Mesendoderm (in vitro differentiated cells): ENCODE data around the gene PAQR6.

Experiments
- DNase-seq: peaks from one replicate; pipeline ENCODE4 v3.0.0; 2013
- H2AK5ac ChIP-seq: 2 replicates; pipeline ENCODE4 v1.6.1; 2013; ENCODE audit warnings: low read length, inconsistent platforms
- H2BK120ac ChIP-seq: 2 replicates; pipeline ENCODE4 v1.6.1; 2013; ENCODE audit warnings: low read depth, mild to moderate bottlenecking, low read length, moderate library complexity, mixed read lengths
- H2BK15ac ChIP-seq: replicated peaks from 2 replicates; pipeline ENCODE4 v1.6.1; 2013; ENCODE audit warnings: low read depth, mild to moderate bottlenecking, moderate library complexity
- H2BK5ac ChIP-seq: 2 replicates; pipeline ENCODE4 v1.6.1; 2013; ENCODE audit warnings: low read length, inconsistent platforms
- H3K18ac ChIP-seq: 2 replicates; pipeline ENCODE4 v1.6.1; 2013; ENCODE audit warnings: mild to moderate bottlenecking, low read length, mixed read lengths
- H3K23ac ChIP-seq: one replicate; pipeline ENCODE4 v1.6.1; 2013; ENCODE audit warnings: low read length
- H3K27ac ChIP-seq: 2 replicates; pipeline ENCODE4 v1.5.1; 2013; ENCODE audit warnings: low read depth, mild to moderate bottlenecking, inconsistent platforms, low read length, moderate library complexity
- H3K27me3 ChIP-seq: 2 replicates; pipeline ENCODE4 v1.6.1; 2013; ENCODE audit warnings: low read length, control low read depth, mild to moderate bottlenecking, inconsistent platforms; ENCODE audit not compliant: insufficient read depth, poor library complexity
- H3K36me3 ChIP-seq: 2 replicates; pipeline ENCODE4 v1.6.1; 2013; ENCODE audit warnings: low read length, inconsistent platforms; ENCODE audit not compliant: control insufficient read depth, insufficient read depth
- H3K4ac ChIP-seq: one replicate; pipeline ENCODE4 v1.6.1; 2013; ENCODE audit warnings: low read depth, mild to moderate bottlenecking, low read length, moderate library complexity
- H3K4me1 ChIP-seq: 2 replicates; pipeline ENCODE4 v1.6.1; 2013; ENCODE audit warnings: low read depth, low read length, inconsistent platforms; ENCODE audit not compliant: control insufficient read depth
- H3K4me2 ChIP-seq: 2 replicates; pipeline ENCODE4 v1.6.1; 2013; ENCODE audit warnings: low read length
- H3K4me3 ChIP-seq: 2 replicates; pipeline ENCODE4 v1.5.1; 2013; ENCODE audit warnings: mild to moderate bottlenecking, low read length
- H3K56ac ChIP-seq: one replicate; pipeline ENCODE4 v1.6.1; 2013; ENCODE audit warnings: low read length
- H3K79me1 ChIP-seq: 2 replicates; pipeline ENCODE4 v1.6.1; 2013; ENCODE audit warnings: low read length, inconsistent platforms
- H3K79me2 ChIP-seq: 2 replicates; pipeline ENCODE4 v1.6.1; 2013; ENCODE audit warnings: mild to moderate bottlenecking, low read length; ENCODE audit not compliant: control insufficient read depth, insufficient read depth
- H3K9ac ChIP-seq: 2 replicates; pipeline ENCODE4 v1.6.1; 2013; ENCODE audit warnings: low read length, inconsistent platforms
- H4K5ac ChIP-seq: one replicate; pipeline ENCODE4 v1.6.1; 2013; ENCODE audit warnings: low read length
- H4K8ac ChIP-seq: one replicate; pipeline ENCODE4 v1.6.1; 2013; ENCODE audit warnings: low read depth, mild to moderate bottlenecking, control low read depth, low read length, moderate library complexity
- WGBS: extraction: QIAGEN DNeasy Blood & Tissue Kit; methylation state at CpG from one replicate; pipeline ENCODE4 v1.1.7; 2013; ENCODE audit warnings: low lambda C conversion rate, missing lambda C conversion rate; ENCODE audit not compliant: insufficient coverage; ENCODE audit errors: extremely low coverage; 5-methylcytosine and 5-hydroxymethylcytosine counted together

The PAQR6 gene

DNA sequence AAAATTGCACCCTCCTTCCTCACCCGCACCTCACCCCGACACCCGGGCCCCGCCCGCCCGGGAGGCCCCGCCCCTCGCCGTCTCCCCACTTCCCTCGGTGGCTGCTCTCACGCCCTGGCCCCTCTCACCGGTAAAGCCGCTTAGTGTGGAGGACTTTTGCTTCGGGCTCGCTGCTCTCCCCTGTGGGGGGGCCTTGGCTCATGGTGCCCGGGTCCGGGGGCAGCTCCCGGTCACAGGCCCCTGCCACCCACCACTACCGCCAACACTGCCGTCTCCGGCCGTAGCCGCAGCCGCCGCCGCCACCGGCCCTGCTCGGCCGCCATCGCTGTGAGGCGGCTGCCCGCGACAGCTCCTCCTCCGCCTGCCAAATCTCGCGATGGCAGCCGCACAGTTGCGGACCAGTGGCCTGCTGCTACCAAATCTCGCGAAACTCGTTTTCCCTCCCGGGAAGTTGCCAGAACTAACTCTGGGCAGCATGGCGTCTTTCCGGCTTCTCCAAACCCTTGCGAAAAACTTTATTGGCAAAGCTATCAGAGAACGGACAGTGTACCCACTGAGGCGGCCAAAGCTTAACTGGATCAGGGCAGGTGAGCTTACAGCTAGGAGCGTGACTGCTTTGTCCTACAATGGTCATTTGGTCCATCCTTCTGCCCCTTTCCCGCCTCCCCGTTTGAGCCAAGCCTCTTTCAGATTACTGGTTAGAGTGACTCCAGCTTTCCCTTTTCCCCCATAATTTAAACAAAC, 34.8 kb upstream of the PAQR6 start, which contains the start of gene SMG5:
SMG5 (minus strand) TSS at position 347 of the 744 bp plus-strand sequence; CDS start at position 202, 145 bp downstream.
- Histone ChIP-seq H2BK15ac (no peak within 1 kb of the TSS), H3K4me3 (peak within 1 kb of the TSS; percentile 44), H3K79me1 (peaks cover 19% of the 10 kb centered on the region), H3K56ac (peak within 1 kb of the TSS; percentile 90), H4K8ac (no peak within 1 kb of the TSS), H3K27me3 (no peaks in the 10 kb centered on the region), H3K4ac (peak within 1 kb of the TSS; percentile 82), H3K9ac (peak within 1 kb of the TSS; percentile 63), H3K4me2 (peak within 1 kb of the TSS; percentile 72), H3K23ac (no peak within 1 kb of the TSS), H2AK5ac (no peak within 1 kb of the TSS), H3K18ac (peak within 1 kb of the TSS; percentile 94), H3K36me3 (peaks cover 3% of the 10 kb centered on the region), H3K27ac (peak within 1 kb of the TSS; percentile 61), H4K5ac (no peak within 1 kb of the TSS), H3K4me1 (no peaks in the 10 kb centered on the region), H3K79me2 (peaks cover 34% of the 10 kb centered on the region), H2BK5ac (no peak within 1 kb of the TSS), H2BK120ac (no peak within 1 kb of the TSS)
- WGBS = no CpG with 5 or more reads among the region's 50 CpGs
- peak; percentile 100 for DNase-seq

DNA sequence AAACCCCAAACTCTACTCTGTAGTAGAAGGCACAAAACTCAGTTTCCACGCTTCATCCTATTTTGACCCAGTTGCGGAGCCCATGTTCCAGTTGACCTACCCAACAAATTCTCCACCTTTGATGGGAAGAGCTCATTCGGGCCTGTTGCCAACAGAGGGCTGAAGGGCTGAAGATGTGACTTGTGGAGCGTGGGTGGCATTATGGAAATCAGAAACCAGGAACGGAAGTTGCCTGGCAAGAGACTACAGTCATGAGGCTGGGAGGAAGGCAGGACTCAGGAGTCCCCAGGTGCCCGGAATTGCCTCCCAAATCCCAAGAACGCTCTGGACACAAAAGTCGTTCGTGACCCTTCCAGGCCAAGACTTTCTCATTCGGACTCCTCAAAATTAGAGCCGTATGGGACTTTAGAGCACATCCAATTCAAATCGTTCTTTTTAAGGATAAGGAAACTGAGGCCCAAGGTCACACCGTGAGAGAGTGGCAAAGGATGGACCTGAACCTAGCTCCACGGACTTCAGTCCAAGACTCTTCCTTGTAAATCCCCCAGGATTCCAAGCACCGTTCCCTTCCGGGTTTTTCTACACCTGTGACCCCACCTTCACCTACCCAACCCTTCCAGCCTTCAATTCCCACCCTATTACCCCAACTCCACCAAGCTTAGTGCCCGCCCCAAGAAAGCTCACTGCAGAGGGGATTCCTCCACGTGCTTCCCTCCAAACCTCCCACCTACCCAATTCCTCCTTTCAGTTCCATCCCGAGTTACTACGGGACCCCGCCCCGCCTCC, 34.0 kb upstream of the PAQR6 start:
- peaks cover 5% of the 10 kb centered on the region for H3K36me3 ChIP-seq
- no peaks in the 10 kb centered on the region for H3K27me3 ChIP-seq
- WGBS = no CpG with 5 or more reads among the region's 22 CpGs
- H3K4ac ChIP-seq = peak overlapping the region; percentile 82
- H3K4me2 ChIP-seq = peak overlapping the region; percentile 72
- peak overlapping the region; percentile 90 for H3K56ac ChIP-seq
- H2BK15ac ChIP-seq = no peak overlapping the region
- peak overlapping the region; percentile 63 for H3K9ac ChIP-seq
- no peak overlapping the region for H2AK5ac ChIP-seq
- H3K79me1 ChIP-seq = peaks cover 19% of the 10 kb centered on the region
- H3K23ac ChIP-seq = no peak overlapping the region
- H2BK5ac ChIP-seq = no peak overlapping the region
- DNase-seq = peak; percentile 57
- peak overlapping the region; percentile 44 for H3K4me3 ChIP-seq
- H3K18ac ChIP-seq = peak overlapping the region; percentile 94
- peaks cover 34% of the 10 kb centered on the region for H3K79me2 ChIP-seq
- H3K27ac ChIP-seq = no peak overlapping the region
- no peaks in the 10 kb centered on the region for H3K4me1 ChIP-seq
- no peak overlapping the region for H4K5ac ChIP-seq
- no peak overlapping the region for H4K8ac ChIP-seq
- H2BK120ac ChIP-seq = no peak overlapping the region

DNA sequence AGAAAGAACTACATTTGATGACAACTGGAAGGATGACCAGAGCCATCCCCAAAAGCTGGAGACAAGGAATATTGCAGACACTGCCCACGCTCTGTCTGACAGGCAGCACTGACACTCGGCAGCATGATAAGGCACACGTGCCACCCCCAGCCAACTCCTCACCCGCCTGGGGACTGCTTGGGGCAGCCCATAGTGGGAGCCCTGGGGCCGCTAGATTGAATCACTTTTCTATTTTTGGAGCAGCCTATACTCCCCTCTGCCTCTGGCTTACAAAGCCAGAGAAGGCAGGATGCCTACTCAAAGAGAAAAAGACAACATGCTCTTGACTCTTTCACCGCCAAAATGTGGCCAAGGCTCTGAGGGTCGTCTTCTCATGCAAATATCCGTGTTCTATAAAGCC, 33.4 kb upstream of the PAQR6 start:
- Histone ChIP-seq H3K79me1 (peaks cover 19% of the 10 kb centered on the region), H3K23ac (no peak overlapping the region), H2AK5ac (no peak overlapping the region), H4K5ac (no peak overlapping the region), H2BK120ac (no peak overlapping the region), H3K56ac (peak overlapping the region; percentile 90), H3K79me2 (peaks cover 34% of the 10 kb centered on the region), H3K4me1 (no peaks in the 10 kb centered on the region), H3K9ac (peak overlapping the region; percentile 63), H3K27ac (no peak overlapping the region), H2BK15ac (no peak overlapping the region), H2BK5ac (no peak overlapping the region), H3K36me3 (peaks cover 6% of the 10 kb centered on the region), H3K27me3 (no peaks in the 10 kb centered on the region), H3K4ac (no peak overlapping the region), H3K18ac (no peak overlapping the region), H4K8ac (no peak overlapping the region), H3K4me2 (peak overlapping the region; percentile 72), H3K4me3 (no peak overlapping the region)
- WGBS = no CpG with 5 or more reads among the region's 8 CpGs
- DNase-seq = no peak

DNA sequence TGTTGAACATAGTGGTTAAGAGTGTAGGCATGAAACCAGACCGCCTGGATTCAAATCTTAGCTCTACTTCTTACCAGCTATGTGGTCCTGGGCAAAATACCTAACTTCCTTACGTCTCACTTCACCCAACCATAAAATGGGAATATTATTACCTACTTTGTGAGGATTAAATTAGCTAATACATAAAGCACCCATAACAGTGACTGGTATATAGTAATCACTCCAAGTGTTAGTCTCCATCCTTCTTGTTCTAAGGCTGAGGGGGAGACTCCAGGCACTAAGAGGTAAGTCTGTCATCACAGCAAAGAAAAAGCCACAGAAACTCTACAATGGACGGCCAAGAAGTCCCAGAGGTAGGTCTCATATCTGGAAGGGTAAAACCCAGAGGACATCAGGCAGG, 32.0 kb upstream of the PAQR6 start:
- no peak overlapping the region for H3K18ac ChIP-seq
- no peak overlapping the region for H4K8ac ChIP-seq
- H2BK15ac ChIP-seq = no peak overlapping the region
- H3K9ac ChIP-seq = no peak overlapping the region
- peaks cover 8% of the 10 kb centered on the region for H3K36me3 ChIP-seq
- H2BK120ac ChIP-seq = no peak overlapping the region
- H3K79me1 ChIP-seq = peaks cover 19% of the 10 kb centered on the region
- no peak overlapping the region for H2BK5ac ChIP-seq
- no peak overlapping the region for H2AK5ac ChIP-seq
- no peak overlapping the region for H3K56ac ChIP-seq
- no peak for DNase-seq
- H3K23ac ChIP-seq = no peak overlapping the region
- no peaks in the 10 kb centered on the region for H3K4me1 ChIP-seq
- no peak overlapping the region for H3K27ac ChIP-seq
- H3K4ac ChIP-seq = no peak overlapping the region
- no peaks in the 10 kb centered on the region for H3K27me3 ChIP-seq
- H3K4me2 ChIP-seq = no peak overlapping the region
- WGBS = no CpG with 5 or more reads among the region's 3 CpGs
- no peak overlapping the region for H4K5ac ChIP-seq
- H3K79me2 ChIP-seq = peaks cover 34% of the 10 kb centered on the region
- H3K4me3 ChIP-seq = no peak overlapping the region

DNA sequence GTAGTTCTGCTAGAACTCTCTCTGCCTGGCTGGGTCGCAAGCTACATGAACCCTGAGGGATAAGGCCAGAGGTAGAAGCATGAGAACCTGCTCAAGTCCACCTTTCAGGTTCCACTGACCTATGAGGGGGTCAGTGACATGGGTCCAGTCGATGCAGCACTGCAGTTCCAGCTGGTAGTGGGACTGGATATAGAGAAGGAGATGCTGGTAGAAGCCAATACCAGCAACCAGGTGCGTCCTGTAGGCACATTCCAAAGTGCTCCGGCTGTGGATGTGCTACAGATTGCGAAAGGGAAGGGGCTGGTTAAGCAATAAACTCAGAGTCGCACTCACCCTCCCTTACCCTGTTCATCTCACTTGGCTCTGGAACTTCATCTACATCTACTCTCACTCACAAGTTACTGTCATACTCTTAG, 29.1 kb upstream of the PAQR6 start:
- H3K79me2 ChIP-seq = peaks cover 31% of the 10 kb centered on the region
- no peak overlapping the region for H3K4me3 ChIP-seq
- no peak overlapping the region for H2BK15ac ChIP-seq
- no peak overlapping the region for H3K9ac ChIP-seq
- H3K23ac ChIP-seq = no peak overlapping the region
- H4K5ac ChIP-seq = no peak overlapping the region
- H3K4me2 ChIP-seq = no peak overlapping the region
- no peak overlapping the region for H3K56ac ChIP-seq
- no CpG with 5 or more reads among the region's 6 CpGs for WGBS
- H3K79me1 ChIP-seq = peaks cover 18% of the 10 kb centered on the region
- DNase-seq = no peak
- no peak overlapping the region for H2BK120ac ChIP-seq
- H2AK5ac ChIP-seq = no peak overlapping the region
- H3K27ac ChIP-seq = no peak overlapping the region
- no peak overlapping the region for H3K18ac ChIP-seq
- H3K27me3 ChIP-seq = no peaks in the 10 kb centered on the region
- no peak overlapping the region for H4K8ac ChIP-seq
- H3K4ac ChIP-seq = no peak overlapping the region
- H2BK5ac ChIP-seq = no peak overlapping the region
- peaks cover 21% of the 10 kb centered on the region for H3K36me3 ChIP-seq
- H3K4me1 ChIP-seq = no peaks in the 10 kb centered on the region
